ENCODE data around the gene SLC12A9. TPM values are rescaled to one million over a fixed set of nuclear protein-coding genes. Genes with fewer than 3 reads are reported as not detected.

The SLC12A9 gene
- polyA plus RNA-seq, 1 experiment = 23.1 TPM

DNA sequence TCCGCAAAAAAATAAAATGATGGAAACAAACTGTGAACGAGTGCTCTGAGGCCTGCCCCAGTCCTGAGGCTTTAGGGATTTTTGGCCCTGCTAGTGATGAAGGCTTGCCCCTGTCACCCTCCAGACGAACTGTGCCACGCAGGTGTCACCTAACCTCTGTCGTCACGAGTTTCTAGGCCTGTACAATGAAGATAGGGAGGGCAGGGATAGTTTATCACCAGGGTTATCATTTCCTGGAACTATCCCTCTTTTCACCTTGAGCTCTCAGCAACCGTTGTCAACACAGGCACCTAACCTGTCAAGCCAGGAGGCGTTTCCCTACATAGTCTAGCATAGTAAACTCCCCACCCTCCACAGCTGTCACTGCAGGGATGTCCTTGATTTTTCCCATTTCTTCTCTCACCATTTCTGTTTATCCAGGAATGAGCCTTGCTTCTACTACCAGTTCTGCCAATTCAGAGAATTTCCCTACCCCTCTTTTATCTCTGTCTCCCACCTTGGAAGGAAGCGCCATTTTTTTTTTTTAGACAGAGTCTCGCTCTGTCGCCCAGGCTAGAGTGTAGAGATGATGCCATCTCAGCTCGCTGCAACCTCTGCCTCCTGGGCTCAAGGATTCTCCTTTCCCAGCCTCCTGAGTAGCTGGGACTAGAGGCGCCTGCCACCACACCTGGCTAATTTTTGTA is 45.4 kb downstream of the SLC12A9 start:
- TF ChIP-seq, protein P1, sequence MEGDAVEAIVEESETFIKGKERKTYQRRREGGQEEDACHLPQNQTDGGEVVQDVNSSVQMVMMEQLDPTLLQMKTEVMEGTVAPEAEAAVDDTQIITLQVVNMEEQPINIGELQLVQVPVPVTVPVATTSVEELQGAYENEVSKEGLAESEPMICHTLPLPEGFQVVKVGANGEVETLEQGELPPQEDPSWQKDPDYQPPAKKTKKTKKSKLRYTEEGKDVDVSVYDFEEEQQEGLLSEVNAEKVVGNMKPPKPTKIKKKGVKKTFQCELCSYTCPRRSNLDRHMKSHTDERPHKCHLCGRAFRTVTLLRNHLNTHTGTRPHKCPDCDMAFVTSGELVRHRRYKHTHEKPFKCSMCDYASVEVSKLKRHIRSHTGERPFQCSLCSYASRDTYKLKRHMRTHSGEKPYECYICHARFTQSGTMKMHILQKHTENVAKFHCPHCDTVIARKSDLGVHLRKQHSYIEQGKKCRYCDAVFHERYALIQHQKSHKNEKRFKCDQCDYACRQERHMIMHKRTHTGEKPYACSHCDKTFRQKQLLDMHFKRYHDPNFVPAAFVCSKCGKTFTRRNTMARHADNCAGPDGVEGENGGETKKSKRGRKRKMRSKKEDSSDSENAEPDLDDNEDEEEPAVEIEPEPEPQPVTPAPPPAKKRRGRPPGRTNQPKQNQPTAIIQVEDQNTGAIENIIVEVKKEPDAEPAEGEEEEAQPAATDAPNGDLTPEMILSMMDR (IDR thresholded peaks at IDR 0.05; ENCODE audit: insufficient read depth, low read depth, low read length) = no peak
- ChIA-PET CTCF (interaction anchor here (0.6 to 4.6 kb wide), 13 partner anchors 13 to 394 kb away, joined by 3 to 37 read pairs (median 3); no protein-coding TSS in a partner anchor), POLR2A (no interaction called here)
- no peak overlapping the region for H3K4me3 ChIP-seq (ENCODE audit: low read depth, low read length)
- H3K27me3 ChIP-seq (ENCODE audit: control insufficient read depth, insufficient read depth, low read length) = peaks cover 16% of the 10 kb centered on the region
- no peak for DNase-seq (ENCODE audit: low read depth)
- no peaks in the 10 kb centered on the region for H3K36me3 ChIP-seq (ENCODE audit: control insufficient read depth, insufficient read depth, low read length)

DNA sequence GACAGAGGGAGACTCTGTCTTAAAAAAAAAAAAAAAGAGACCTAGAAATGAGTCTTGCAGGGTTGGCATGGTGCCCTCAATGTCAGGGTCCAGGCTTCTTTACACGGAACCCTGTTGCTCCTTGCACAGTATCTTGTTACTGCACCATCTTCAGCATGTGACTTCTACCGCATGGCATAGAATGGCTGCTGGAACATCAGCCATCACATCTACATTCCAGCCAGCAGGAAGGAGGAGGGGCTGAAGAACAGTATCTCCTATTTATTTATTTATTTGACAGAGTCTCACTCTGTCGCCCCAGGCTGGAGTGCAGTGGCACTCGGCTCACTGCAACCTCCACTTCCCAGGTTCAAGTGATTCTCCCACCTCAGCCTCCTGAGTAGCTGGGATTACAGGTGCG is 46.9 kb downstream of the SLC12A9 start:
- ChIA-PET POLR2A (no interaction called here), CTCF (interaction anchor here (4.6 kb wide), 1 partner anchor 159 kb away, joined by 37 read pairs; no protein-coding TSS in a partner anchor)
- Histone ChIP-seq H3K27me3 (ENCODE audit: control insufficient read depth, insufficient read depth, low read length) (peaks cover 16% of the 10 kb centered on the region), H3K4me3 (ENCODE audit: low read depth, low read length) (no peak overlapping the region), H3K36me3 (ENCODE audit: control insufficient read depth, insufficient read depth, low read length) (no peaks in the 10 kb centered on the region)
- no peak for DNase-seq (ENCODE audit: low read depth)
- TF ChIP-seq, protein P1 (IDR thresholded peaks at IDR 0.05; ENCODE audit: insufficient read depth, low read depth, low read length) = no peak

- CTCF ChIA-PET = interaction anchor here (1.0 to 4.6 kb wide), 3 partner anchors 152 to 177 kb away, joined by 3 to 37 read pairs (median 3); no protein-coding TSS in a partner anchor
- Histone ChIP-seq H3K4me3 (ENCODE audit: low read depth, low read length) (no peak overlapping the region), H3K36me3 (ENCODE audit: control insufficient read depth, insufficient read depth, low read length) (no peaks in the 10 kb centered on the region), H3K27me3 (ENCODE audit: control insufficient read depth, insufficient read depth, low read length) (peaks cover 14% of the 10 kb centered on the region)
- no peak for DNase-seq (ENCODE audit: low read depth)
- TF ChIP-seq, protein P1 (IDR thresholded peaks at IDR 0.05; ENCODE audit: insufficient read depth, low read depth, low read length) = no peak
- POLR2A ChIA-PET = no interaction called here
Measured at GRCh38 chr7:100900978-100901377, 48.5 kb downstream of the SLC12A9 start.

DNA sequence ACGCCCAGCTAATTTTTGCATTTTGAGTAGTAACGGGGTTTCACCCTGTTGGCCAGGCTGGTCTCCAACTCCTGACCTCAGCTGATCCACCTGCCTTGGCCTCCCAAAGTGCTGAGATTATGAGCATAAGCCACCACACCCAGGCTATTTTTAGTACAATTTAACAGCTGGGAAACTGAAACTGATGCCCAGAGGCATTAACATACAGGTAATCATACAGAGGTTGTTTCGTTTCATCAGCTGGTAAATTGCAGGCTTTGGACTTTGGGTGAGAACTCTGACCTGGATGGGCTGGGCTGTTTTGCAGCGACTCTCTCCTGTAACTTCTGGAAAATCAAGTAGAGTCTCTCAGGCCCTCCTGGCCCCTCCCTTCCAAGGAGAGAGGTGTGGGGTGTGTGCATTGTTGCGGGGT is 49.4 kb downstream of the SLC12A9 start:
- DNase-seq (ENCODE audit: low read depth) = no peak
- TF ChIP-seq, protein P1 (IDR thresholded peaks at IDR 0.05; ENCODE audit: insufficient read depth, low read depth, low read length) = no peak
- H3K27me3 ChIP-seq (ENCODE audit: control insufficient read depth, insufficient read depth, low read length) = peaks cover 9% of the 10 kb centered on the region
- POLR2A ChIA-PET = no interaction called here
- CTCF ChIA-PET = interaction anchor here (4.6 kb wide), 1 partner anchor 157 kb away, joined by 37 read pairs; no protein-coding TSS in a partner anchor
- H3K36me3 ChIP-seq (ENCODE audit: control insufficient read depth, insufficient read depth, low read length) = no peaks in the 10 kb centered on the region
- no peak overlapping the region for H3K4me3 ChIP-seq (ENCODE audit: low read depth, low read length)

GRCh38 chr7:100902638-100903037 is 50.1 kb downstream of the SLC12A9 start:
- CTCF ChIA-PET = interaction anchor here (2.6 to 3.7 kb wide), 2 partner anchors 8 to 156 kb away, joined by 18 read pairs; partner anchors contain the start of gene ACHE
- POLR2A ChIA-PET = no interaction called here
- no peak for DNase-seq (ENCODE audit: low read depth)
- peaks cover 9% of the 10 kb centered on the region for H3K27me3 ChIP-seq (ENCODE audit: control insufficient read depth, insufficient read depth, low read length)
- no peak overlapping the region for H3K4me3 ChIP-seq (ENCODE audit: low read depth, low read length)
- no peaks in the 10 kb centered on the region for H3K36me3 ChIP-seq (ENCODE audit: control insufficient read depth, insufficient read depth, low read length)
- TF ChIP-seq, protein P1 (IDR thresholded peaks at IDR 0.05; ENCODE audit: insufficient read depth, low read depth, low read length) = no peak

Measured in BJ (cell line).